ENCODE results near the gene SLC39A1. TPM values are rescaled to one million over a fixed set of nuclear protein-coding genes. Genes with fewer than 3 reads are reported as not detected.

The SLC39A1 gene
- total and polyA plus RNA-seq, 2 of the 8 experiments (the other 6 are each of a cell fraction or from before 2014, with no cell fraction given): 238 to 337 TPM

DNA sequence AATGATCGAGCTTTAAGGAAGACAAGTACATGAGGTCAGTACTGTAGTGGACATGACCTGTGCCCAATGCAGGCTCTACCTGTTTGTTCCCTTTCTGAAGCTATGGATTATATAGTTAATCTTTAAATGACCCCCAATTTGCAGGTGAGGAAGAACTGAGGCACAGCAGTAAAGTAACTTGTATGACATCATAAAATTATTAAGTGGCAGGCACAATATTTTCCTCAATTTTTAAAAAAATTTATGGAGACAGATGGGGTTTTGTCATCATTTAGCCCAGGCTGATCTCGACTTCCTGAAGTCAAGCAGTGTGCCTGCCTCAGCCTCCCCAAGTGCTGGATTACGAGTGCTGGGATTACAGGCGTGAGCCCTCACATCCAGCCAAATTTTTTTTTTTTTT is 36.9 kb downstream of the SLC39A1 start (continued):
- no peak for TF ChIP-seq SRF (IDR thresholded peaks at IDR 0.05; ENCODE audit: low read depth, low read length)
- no peak for TF ChIP-seq NRF1 (IDR thresholded peaks at IDR 0.05; ENCODE audit: low read depth, low read length)
- TF ChIP-seq EP300 (IDR thresholded peaks at IDR 0.05; ENCODE audit: borderline replicate concordance in 1 of 2, low read depth in 2 of 2, low read length in 2 of 2): no peak
- TF ChIP-seq JUN (IDR thresholded peaks at IDR 0.05; ENCODE audit: low read depth, low read length): no peak
